NCI-H146 treated with DMSO at 0.1 percent for 48 hours (cell line): ENCODE measurements around the gene FAM219A.
A peak's percentile ranks its signal among the peaks of the same experiment; 100 is the strongest.

Source experiments
- DNase-seq: peaks from one replicate; lab custom pipeline; 2025; ENCODE audit not compliant: unreplicated experiment; lab: John Stamatoyannopoulos, UW

FAM219A gene

GRCh38 chr9:34458013-34458958, at the start of gene FAM219A, which contains the start of gene DNAI1:
Gene FAM219A, minus strand, starts transcription at chr9:34458570. Its CDS starts 307 bp downstream, at chr9:34458263.
Gene DNAI1, plus strand, starts transcription at chr9:34458805. Its CDS starts 201 bp downstream, at chr9:34459006.
- DNase-seq = peak; percentile 97

GRCh38 chr9:34507966-34508365, 49.6 kb upstream of the FAM219A start:
- no peak for DNase-seq

- no peak for DNase-seq
These were observed 49.2 kb upstream of the FAM219A start for GRCh38 chr9:34507556-34507955.

GRCh38 chr9:34506623-34507022, 48.3 kb upstream of the FAM219A start:
- DNase-seq = no peak

GRCh38 chr9:34505370-34506120, 47.2 kb upstream of the FAM219A start:
- DNase-seq = no peak

- no peak for DNase-seq
These were observed 45.0 kb upstream of the FAM219A start for GRCh38 chr9:34503406-34503805.

GRCh38 chr9:34502891-34503290, 44.5 kb upstream of the FAM219A start:
- no peak for DNase-seq

- DNase-seq = no peak
These were observed 44.1 kb upstream of the FAM219A start for GRCh38 chr9:34502471-34502870.

- DNase-seq = no peak
These were observed 43.6 kb upstream of the FAM219A start for GRCh38 chr9:34501889-34502425.

GRCh38 chr9:34501372-34501771, 43.0 kb upstream of the FAM219A start:
- DNase-seq = no peak

- peak; percentile 48 for DNase-seq
These were observed 42.4 kb upstream of the FAM219A start for GRCh38 chr9:34500623-34501267.

- no peak for DNase-seq
These were observed 40.7 kb upstream of the FAM219A start for GRCh38 chr9:34499076-34499475.

GRCh38 chr9:34498553-34498952, 40.2 kb upstream of the FAM219A start:
- no peak for DNase-seq

GRCh38 chr9:34496149-34496712, 37.9 kb upstream of the FAM219A start:
- no peak for DNase-seq

- no peak for DNase-seq
These were observed 35.7 kb upstream of the FAM219A start for GRCh38 chr9:34493972-34494535.

GRCh38 chr9:34492051-34492450, 33.7 kb upstream of the FAM219A start:
- DNase-seq = no peak

- no peak for DNase-seq
These were observed 33.2 kb upstream of the FAM219A start for GRCh38 chr9:34491596-34491995.

GRCh38 chr9:34490760-34491159, 32.4 kb upstream of the FAM219A start:
- DNase-seq = no peak

- DNase-seq = no peak
These were observed 32.0 kb upstream of the FAM219A start for GRCh38 chr9:34490360-34490759.

- no peak for DNase-seq
These were observed 28.2 kb upstream of the FAM219A start for GRCh38 chr9:34486572-34486971.
